HG03064 (cell line): ENCODE results near the gene CX3CR1.
A peak's percentile ranks its signal among the peaks of the same experiment; 100 is the strongest.

Experiments
- ATAC-seq: cut with Tn5 transposase; IDR thresholded peaks from one replicate; pipeline ENCODE4 v1.9.1; 2021; ENCODE audit warnings: low read depth; ENCODE audit not compliant: unreplicated experiment

The CX3CR1 gene

DNA sequence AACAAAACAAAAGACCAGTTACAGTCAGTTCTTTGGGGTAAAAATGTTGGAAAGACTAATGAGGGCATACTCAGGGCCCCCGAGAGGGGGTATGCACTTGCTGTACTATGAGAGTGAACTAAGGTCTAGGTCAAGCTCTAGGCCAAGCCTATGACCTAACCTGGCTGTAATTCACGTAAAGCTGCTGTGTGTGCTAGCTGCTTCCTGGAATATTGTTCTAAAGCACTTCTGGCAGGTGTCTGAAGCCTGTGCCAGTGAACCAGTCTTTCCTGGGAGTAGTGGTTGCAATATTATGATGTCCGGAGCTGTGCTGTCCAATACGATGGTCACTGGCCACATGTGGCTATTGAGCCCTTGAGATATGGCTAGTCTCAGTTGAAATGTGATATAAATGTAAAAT lies 13.1 kb upstream of the CX3CR1 start:
- ATAC-seq = no peak

DNA sequence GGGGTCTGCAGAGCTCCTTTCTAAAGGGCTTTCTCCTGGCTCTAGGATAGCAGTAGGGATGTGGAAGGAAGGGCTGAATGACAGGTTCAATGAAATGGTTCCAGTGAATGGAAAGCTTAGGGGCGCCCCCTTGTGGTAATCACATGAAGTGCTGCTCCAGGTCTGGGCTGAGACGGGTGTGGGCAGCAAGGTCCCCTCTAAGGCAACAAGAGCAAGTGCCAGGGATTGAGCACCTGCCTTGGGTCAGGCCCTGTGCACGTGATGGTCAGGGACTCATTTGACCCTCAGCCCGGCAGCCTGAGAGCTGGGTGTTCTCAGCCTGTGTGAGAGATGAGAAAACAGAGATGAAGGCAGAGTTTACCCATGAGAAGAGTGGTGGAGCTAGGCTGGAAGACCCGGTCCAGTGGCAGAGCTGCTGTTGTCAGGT lies 12.1 kb upstream of the CX3CR1 start:
- ATAC-seq = no peak

DNA sequence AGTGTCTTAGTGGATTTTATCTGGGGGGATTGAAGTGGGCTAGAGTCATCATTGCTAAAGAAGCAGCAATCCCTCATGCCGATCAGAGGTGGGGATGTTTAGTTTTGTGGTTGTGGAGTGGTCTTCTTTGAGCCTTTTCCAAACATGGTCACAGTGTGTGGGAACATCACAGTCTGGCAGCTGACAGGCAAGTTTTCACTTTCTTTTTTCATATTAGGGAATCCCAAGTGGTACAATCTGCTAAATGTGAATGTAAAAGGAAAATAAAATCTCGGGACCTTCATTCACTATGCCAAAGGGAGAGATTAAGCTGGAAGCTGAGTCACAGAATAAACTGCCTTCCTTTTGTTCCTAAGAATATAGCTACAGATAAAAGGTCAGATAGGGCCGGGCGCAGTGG lies 10.4 kb upstream of the CX3CR1 start:
- no peak for ATAC-seq

DNA sequence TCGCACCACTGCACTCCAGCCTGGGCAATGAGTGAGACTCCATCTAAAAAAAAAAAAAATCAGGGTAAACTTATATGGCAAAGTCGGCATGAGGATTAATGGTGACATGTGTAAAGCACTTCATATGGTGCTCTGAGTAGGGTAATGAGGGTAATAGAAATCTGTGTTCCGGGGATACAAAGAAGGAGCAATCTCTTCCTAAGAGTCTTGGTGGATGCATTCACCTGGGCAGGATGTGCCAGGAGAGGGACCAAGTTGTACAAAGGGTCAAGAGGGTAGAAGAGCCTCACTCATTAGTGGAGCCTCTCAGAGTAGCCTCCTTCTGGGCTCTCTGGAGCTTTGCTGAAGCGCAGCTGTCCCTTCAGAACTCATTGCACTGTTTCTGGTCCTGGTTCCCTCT lies 9.3 kb upstream of the CX3CR1 start:
- ATAC-seq = no peak

DNA sequence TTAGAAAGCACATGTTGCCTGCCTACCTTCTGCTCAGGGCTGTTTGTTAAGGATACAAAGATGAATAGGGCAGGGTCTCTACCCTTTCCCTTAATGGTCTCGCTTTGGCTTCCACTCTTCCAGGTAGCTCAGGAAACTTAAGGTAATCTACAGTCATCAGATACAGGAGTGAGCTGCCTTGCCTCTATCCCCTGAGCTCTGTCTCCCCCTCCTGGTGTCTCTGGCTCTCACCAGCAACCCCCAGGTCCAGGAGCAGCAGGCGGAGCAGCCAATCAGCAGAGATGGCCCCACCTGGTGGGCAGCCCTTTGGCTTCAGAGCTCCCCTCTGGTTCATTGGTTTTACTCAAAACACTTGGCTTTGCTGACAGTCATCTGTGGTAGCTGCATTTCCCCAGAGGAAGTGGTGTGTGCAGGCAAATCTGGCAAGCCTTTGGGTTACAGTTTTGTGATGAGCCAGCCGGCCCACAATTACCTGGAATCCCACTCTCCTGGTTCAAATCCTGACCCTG lies 8.5 kb upstream of the CX3CR1 start:
- peak; percentile 94 for ATAC-seq

DNA sequence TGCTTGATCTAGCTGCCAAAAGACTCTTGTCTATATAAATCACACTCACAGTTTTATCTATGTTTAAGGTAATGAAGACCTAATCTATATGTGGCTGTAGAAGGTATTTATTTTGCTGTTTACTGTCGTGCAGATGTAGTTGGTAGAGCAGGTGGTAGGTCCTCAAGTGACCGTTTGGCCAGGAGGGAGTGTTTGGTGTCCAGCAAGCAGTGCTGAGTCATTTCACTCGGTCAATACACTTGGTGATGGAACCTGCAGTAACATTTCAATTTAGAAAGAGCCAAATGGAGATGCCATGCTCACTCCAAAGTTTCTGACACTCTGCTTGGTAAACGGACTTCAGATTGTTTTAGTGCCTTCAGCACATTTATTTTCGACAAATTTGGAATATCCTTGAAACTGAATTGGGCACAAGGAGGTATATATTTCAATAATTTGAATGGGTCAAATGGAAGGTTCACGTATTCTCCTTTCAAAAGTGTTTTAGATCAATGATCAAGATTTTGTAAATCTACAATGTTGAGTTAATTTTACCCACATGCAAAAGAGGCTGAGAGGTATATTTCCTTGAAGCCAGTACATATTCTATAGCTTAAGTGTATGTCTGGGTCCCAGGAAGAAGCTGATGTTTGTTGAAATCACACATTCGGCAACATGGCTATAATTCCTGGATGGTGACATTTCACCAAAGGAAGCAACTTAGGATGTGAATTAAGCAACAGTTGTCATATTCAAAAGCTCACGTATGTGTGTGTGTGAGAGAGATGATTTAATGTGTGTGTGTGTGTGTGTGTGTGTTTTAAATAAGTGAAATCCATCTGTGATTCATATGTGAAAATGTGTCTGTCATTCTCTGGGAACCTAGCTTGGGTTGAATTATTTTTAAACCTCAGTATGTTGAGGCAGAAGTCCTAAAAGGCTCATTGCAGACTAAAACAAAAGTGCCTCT lies 7.7 kb upstream of the CX3CR1 start:
- ATAC-seq = no peak

DNA sequence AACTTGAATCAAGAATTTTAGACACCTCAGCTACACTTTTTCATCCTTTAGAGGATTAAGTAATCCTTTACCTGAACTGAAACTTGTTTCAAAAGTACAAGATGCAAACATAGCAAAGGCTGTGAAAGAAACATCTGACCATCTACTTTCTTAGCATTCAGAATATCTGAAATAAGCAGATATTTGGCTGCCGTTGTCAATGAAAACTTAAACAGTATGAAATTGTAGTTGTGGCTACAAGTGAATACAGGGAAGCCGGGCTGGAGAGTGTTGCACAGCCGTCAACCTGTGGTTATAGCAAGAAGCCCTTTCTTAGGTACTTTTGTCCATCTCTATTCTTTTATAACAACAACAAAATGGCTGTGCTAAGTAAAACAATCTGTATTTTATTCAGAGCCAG lies 6.9 kb upstream of the CX3CR1 start:
- ATAC-seq = no peak

DNA sequence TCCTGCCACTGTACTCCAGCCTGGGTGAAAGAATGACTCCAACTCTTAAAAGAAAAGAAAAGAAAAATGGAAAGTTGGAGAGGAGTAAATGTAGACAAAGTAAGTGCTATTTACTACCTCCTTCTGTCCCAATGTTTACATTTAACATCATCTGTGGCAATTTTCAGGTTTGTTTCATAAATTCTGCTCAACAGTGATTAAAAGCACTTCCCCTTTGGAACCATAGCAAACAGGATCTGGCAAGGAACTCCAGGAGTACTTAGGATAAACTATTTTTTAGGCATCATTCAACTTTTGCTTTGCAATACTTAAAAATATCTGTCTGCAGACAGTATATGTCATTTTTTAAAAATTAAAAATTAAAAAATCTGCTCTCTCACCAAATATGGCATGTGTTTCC lies 5.5 kb upstream of the CX3CR1 start:
- ATAC-seq = no peak

DNA sequence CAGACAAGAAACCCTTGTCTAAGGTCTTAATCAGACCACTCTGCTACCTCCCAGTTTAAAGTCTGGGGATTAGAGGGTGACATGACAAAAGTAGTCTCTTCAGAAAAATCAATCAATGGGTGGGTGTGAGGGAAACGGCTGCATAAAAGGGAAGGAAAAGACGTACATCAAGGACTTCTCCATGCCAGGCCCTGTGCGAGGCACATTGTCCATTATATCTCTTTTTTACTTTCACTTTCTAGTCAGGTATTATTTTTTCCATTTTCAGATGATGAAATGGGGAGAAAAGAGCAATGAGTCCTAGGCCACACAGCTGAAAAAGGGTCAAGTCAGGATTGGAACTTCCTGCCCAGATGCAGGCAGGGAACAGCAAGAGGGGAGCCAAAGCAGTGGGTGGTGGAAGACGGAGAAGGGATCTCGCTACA lies 4.6 kb upstream of the CX3CR1 start:
- no peak for ATAC-seq

DNA sequence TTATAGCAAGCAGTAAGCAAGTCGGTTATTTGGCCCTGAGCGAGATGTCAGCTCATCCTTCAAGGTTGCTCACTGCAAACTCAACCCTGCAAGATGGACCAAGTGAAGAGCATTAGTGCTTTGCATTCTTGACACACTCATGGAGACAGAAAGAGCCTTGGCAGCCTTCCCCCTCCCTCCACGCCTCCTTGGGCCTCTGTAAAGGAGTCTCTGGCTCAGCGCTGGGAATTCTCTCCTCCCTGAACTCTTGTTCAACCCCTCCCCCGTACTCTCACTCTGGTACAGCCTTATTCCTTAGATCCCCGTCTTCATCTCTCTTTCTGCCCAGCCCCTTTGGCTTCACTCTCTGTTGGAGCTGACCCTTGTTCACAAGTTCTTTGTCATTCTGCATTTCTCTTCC lies 2.2 kb upstream of the CX3CR1 start:
- ATAC-seq = no peak

DNA sequence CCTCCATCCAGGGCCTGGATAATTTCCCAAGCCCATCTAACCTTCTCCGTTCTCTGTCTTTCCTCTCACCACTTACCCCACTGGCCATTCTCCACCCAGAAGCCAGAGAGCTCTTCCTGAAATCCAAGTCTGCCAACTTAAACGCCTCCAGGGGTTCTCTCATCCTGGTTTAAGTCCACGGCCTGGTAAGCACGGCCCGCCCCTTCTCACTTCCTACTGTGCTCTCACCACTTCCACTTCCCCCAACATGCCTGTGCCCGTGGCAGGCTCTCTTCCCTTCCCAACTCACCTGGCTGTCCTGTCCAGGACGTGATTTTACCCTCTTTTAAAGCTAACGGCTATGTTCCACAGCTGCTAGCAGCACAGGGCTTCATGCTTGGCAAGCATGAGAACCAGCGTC lies 1.7 kb upstream of the CX3CR1 start:
- no peak for ATAC-seq

DNA sequence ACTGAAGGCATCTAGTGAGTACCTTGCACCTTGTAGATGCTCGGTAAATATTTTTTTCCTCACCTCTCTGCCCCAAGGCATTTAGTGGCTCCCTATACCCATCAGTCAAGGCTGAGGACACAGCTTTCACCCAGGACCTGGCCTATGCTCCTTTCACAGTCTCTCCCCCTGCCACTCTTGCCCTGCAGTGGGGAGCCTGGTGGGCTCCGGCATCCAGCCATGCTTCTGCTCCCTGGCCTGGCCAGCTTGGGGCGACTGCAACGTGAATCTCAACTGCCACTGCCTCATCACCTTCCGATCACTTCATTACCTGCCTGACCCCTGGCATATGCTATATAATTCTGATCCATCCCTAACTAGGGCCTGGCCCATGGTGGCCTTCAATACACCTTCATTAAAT lies 735 bp upstream of the CX3CR1 start:
- ATAC-seq = no peak

DNA sequence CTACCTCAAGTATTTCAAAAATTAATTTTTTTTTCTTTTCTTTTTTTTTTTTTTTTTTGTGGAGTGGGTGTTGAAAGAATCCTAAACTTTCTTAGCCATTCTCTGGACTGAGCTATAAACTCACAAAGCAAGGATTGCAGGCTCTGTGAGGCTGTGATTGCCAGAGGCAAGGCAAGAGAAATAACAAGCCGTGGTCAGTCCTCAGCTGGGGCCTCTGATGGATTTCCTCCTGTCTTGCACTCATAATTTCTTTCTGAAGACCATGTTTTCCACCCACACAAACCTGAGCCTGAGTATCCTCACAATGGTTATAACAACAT lies 1.3 kb downstream of the CX3CR1 start:
- ATAC-seq = no peak

DNA sequence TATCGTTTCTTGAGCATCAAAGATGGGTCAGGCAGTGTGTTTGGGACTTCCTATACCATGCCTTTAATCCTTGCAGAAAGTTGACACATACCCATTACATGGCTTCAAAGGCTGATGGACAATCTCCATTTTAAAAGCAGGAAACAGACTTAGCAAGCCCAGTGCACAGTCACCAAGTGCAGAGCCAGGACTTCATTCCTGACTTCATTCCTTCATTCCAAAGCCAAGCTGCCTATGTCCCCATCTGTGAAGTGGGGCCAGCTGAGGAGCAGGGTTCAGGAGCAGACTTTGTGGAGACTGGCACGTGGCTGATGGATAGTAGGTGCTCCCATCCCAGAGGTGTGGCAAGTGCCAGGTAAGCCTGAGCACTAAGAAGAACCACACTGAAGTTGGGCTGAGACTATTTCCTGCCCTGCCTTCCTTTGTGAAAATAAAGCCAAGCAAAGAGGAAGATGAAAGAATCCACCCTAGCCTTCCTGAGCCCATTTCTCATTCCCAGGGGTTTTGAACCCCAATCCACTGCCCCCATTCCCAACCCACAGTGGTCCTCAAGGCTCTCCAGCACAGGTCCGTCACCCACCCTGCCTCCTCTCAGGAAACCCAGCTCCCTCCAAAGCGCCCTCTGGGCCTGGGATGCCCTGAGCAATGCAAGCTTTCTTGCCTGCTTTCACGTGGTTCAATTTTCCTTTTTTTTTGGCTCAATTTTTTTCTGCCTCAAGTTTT lies 1.8 kb downstream of the CX3CR1 start:
- ATAC-seq = no peak

DNA sequence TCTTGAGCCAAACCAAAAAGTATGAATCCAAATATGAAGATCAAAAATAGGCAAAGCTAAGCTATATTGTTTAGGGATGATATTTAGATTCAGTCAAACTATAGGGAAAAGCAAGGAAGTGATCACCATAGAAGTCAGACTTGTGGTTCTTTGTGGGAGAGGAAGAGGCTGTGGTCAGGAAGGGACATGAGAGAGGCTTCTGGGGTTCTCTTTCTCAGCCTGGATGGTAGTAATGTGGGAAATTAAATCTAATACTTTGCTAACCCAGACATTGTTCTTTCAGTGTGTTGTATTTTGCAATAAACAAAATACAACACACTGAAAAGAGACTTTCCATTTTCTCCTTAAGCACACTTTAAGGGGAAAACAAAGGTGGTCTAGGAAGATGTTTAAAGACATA lies 3.1 kb downstream of the CX3CR1 start:
- no peak for ATAC-seq

DNA sequence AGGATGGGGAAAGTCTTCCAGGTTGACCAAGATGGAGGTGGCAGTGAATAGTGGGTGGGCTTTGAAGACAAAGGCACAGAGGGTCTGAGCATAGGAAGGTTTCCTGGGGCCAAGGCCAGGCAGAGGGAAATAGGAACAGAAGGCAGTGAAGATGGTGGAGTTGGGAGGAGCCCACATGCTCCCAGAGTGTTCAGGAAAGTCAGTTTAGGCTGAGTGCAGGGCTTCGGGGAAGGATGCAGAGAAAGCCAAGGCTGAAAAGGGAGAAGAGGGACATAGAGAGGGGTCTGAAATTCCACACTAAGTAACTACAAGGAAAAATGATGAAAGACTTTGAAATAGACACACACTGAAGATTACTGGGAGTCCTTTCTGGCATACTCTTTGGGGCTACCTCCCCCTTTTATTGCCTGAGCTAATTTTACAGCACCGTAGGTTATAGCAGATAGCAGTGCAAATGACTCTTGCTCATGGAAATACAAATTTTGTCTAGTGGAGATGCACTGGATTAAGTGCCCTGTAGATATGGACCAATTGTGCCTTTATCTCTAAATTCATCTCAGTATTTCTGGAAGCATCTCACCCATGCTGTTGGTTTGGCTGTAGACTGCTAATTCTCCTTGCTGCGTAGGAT lies 3.8 kb downstream of the CX3CR1 start:
- no peak for ATAC-seq

DNA sequence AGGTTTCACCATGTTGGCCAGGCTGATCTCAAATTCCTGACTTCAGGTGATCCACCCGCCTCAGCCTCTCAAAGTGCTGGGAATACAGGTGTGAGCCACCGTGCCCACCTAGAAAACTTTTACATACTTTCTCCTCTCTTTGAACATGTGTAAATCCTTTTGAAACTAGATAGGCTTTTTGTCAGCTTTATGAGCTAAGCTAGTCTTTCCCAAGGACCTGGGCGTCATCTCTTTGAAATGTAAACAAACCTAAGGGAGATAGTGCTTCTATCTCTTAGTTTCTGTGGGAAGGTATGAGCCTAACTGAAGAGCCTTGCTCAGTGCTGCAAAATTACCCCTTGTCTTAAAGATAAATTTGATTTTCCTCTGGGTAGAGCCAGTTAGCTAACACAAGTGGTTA lies 4.8 kb downstream of the CX3CR1 start:
- ATAC-seq = no peak

DNA sequence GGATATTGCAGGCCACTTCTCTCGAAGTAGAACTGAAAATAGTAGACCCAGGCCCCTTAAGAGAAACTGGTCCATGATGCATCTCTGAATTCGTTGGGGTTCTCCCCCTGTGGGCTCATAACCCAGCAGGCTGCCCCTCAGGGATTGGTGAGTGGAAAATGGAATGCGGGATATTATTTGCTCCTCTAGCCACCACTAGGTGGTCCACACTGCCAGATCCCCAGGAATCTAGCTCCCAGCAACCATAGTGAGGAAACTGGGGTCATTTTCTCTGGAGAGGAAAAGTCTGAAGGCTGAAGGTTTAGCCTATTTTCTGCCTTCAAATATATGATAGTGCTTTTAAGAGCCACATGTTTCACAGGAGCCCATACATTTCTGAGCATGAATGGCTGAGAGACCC lies 6.7 kb downstream of the CX3CR1 start:
- no peak for ATAC-seq

DNA sequence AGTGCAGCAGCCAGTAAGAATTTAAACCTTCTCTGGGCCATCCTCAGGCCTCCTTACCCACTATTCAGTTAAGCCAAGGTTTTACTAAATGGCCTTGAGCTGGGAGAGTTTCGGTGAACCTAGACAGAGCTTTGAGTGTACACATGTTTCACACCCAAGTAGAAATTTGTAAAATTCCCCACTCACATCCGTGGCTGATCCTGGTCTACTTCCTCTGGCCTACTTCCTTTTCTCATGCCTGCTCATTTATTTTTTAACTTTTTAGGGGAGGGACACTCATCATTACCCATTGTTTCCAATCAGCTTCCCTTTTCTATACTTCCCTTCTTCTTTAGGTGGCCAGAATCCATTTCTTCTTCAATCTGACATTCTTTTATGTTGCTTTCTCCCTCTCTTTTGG lies 7.6 kb downstream of the CX3CR1 start:
- no peak for ATAC-seq

DNA sequence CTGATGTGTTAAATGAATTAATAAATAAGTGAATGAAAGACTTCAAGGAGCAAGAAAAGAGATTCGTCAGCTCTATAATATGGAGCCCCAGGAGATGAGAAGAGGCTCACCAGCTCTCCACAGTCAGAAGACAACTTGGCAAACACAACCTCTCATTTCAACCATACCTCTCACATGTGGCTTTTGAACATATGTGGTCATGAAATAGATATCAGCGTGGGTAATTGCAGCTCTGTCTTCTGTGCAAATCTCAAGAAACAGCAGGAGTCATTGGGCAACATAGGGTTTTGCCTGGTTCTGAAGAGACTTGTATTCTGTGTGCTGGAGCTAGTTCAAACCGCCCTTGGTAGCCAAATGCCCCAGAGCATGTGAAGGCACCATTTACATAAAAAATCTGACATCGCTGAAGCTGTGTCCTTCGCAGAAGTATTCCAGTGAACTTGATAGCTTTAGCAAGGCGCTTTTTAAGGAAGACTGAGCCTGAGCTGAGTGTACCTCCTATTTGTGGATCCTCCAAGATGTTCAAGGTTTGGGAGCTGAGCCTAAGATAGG lies 8.4 kb downstream of the CX3CR1 start:
- no peak for ATAC-seq

DNA sequence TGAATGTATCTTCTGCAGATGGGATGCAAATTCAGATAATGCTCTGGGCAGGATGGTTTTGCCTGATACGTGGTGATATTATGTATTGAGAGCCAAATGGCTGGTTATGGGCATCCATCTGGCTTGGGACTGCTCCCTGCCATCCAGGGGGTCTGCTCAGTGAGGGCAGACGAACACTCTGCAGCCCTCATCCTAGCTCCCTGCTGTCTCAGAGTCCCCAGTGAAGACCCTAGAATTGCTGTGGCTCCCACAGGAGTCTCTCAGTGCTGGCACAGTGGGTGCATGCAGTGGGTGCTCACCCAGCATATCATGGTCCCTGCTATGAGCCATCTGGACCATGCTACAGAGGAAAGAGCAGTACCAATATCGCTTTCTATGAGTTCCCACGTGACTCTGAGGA lies 10.3 kb downstream of the CX3CR1 start:
- no peak for ATAC-seq
